ENCODE measurements around the gene COBLL1. TPM values are rescaled to one million over a fixed set of nuclear protein-coding genes. Genes with fewer than 3 reads are reported as not detected.

COBLL1 gene
- total RNA-seq, 4 donors from 2014 or later, result 42.2 to 59.4 (median 45.2) TPM

- H3K9me3 ChIP-seq, result no peaks in the 10 kb centered on the region
- no peak overlapping the region for H3K4me3 ChIP-seq
- TF ChIP-seq CTCF (IDR thresholded peaks at IDR 0.05) (no peak), POLR2A (IDR thresholded peaks at IDR 0.05) (no peak)
- H3K27me3 ChIP-seq, result no peaks in the 10 kb centered on the region
- H3K4me1 ChIP-seq, result no peaks in the 10 kb centered on the region
- peaks cover 0 to 14% (median 0%) of the 10 kb centered on the region in 3 donors for H3K36me3 ChIP-seq
- no peak overlapping the region for H3K27ac ChIP-seq
- no peak for DNase-seq
These were observed 150.2 kb downstream of the COBLL1 start for GRCh38 chr2:164691346-164691887.

GRCh38 chr2:164690361-164690760, 151.3 kb downstream of the COBLL1 start:
- Histone ChIP-seq H3K4me1 (no peaks in the 10 kb centered on the region), H3K36me3 (peaks cover 0 to 12% (median 0%) of the 10 kb centered on the region in 3 donors), H3K27me3 (no peaks in the 10 kb centered on the region), H3K27ac (no peak overlapping the region), H3K9me3 (no peaks in the 10 kb centered on the region), H3K4me3 (no peak overlapping the region)
- DNase-seq, result no peak
- TF ChIP-seq POLR2A (IDR thresholded peaks at IDR 0.05) (no peak), CTCF (IDR thresholded peaks at IDR 0.05) (no peak)

DNA sequence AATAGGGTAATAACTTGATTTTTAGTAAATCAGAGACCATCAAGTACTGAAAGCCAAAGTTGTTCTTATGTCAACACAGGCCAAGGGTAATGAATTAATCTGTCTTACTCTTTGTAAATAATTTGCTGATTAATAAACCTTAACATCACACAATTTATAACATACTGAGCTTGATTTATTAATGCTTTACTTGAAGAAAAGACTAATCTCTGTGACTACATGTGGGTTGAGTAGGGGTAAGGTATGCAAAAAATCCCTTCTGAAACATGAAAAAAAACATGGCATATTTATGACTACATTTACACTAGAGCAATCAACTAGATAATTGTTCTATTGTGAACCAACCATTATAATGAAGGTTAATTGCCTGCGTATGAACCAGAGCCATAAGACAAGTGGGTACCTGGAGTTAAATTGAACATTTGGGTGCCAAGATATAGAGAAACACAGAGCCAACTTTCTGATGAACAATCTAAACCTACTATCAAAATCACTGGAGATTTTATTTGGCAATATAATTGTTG, 152.7 kb downstream of the COBLL1 start:
- H3K4me3 ChIP-seq, result no peak overlapping the region
- no peak for TF ChIP-seq CTCF (IDR thresholded peaks at IDR 0.05)
- no peak for TF ChIP-seq POLR2A (IDR thresholded peaks at IDR 0.05)
- no peak overlapping the region for H3K27ac ChIP-seq
- H3K36me3 ChIP-seq, result no peaks in the 10 kb centered on the region
- DNase-seq, result no peak
- H3K9me3 ChIP-seq, result no peaks in the 10 kb centered on the region
- no peaks in the 10 kb centered on the region for H3K4me1 ChIP-seq
- H3K27me3 ChIP-seq, result no peaks in the 10 kb centered on the region

- H3K4me1 ChIP-seq, result no peaks in the 10 kb centered on the region
- H3K9me3 ChIP-seq, result no peaks in the 10 kb centered on the region
- no peak overlapping the region for H3K4me3 ChIP-seq
- H3K36me3 ChIP-seq, result no peaks in the 10 kb centered on the region
- TF ChIP-seq POLR2A (IDR thresholded peaks at IDR 0.05) (no peak), CTCF (IDR thresholded peaks at IDR 0.05) (no peak)
- no peak for DNase-seq
- H3K27ac ChIP-seq, result no peak overlapping the region
- H3K27me3 ChIP-seq, result no peaks in the 10 kb centered on the region
These were observed 160.6 kb downstream of the COBLL1 start for GRCh38 chr2:164681009-164681408.

GRCh38 chr2:164678631-164679149, 162.9 kb downstream of the COBLL1 start:
- Histone ChIP-seq H3K9me3 (no peaks in the 10 kb centered on the region), H3K27me3 (no peaks in the 10 kb centered on the region), H3K27ac (no peak overlapping the region), H3K36me3 (no peaks in the 10 kb centered on the region), H3K4me1 (no peaks in the 10 kb centered on the region), H3K4me3 (no peak overlapping the region)
- no peak for DNase-seq
- TF ChIP-seq POLR2A (IDR thresholded peaks at IDR 0.05) (no peak), CTCF (IDR thresholded peaks at IDR 0.05) (no peak)
